Activated naive CD8-positive, alpha-beta T cell treated with anti-CD3 and anti-CD28 coated beads for 36 hours (primary cell): Measurements from ENCODE around the gene SERAC1. TPM values are rescaled to one million over a fixed set of nuclear protein-coding genes. Genes with fewer than 3 reads are reported as not detected.

Source experiments
- DNase-seq: peaks from one replicate; pipeline ENCODE4 v3.0.0; 2021
- H3K27ac Mint-ChIP-seq: one replicate; pipeline ENCODE4 v1.8.0; 2022; ENCODE audit warnings: mild to moderate bottlenecking, moderate library complexity, mixed read lengths
- H3K27me3 Mint-ChIP-seq: one replicate; pipeline ENCODE4 v1.8.0; 2022; ENCODE audit warnings: mild to moderate bottlenecking, mixed read lengths
- H3K36me3 Mint-ChIP-seq: one replicate; pipeline ENCODE4 v1.8.0; 2021; ENCODE audit warnings: mild to moderate bottlenecking, mixed read lengths
- H3K4me1 Mint-ChIP-seq: one replicate; pipeline ENCODE4 v1.8.0; 2021; ENCODE audit warnings: mixed read lengths
- H3K4me3 Mint-ChIP-seq: one replicate; pipeline ENCODE4 v1.8.0; 2022; ENCODE audit warnings: mild to moderate bottlenecking, moderate library complexity, mixed read lengths
- H3K9me3 Mint-ChIP-seq: one replicate; pipeline ENCODE4 v1.8.0; 2022; ENCODE audit warnings: mixed read lengths
- total RNA-seq, 2 experiments: library from RNA; stranded (reverse); gene quantifications; one replicate each; pipeline ENCODE4 v1.2.3, GENCODE V29; 2021

SERAC1 gene
- total RNA-seq, 2 experiments from 2014 or later = 2.8 to 4.1 TPM

GRCh38 chr6:158068156-158068892 lies 99.7 kb downstream of the SERAC1 start:
- Mint-ChIP-seq H3K9me3 (no peaks in the 10 kb centered on the region), H3K27ac (no peak overlapping the region), H3K36me3 (peaks cover 13% of the 10 kb centered on the region), H3K27me3 (no peaks in the 10 kb centered on the region), H3K4me1 (peaks cover 26% of the 10 kb centered on the region), H3K4me3 (no peak overlapping the region)
- no peak for DNase-seq

- Mint-ChIP-seq H3K27ac (no peak overlapping the region), H3K4me3 (no peak overlapping the region), H3K36me3 (peaks cover 13% of the 10 kb centered on the region), H3K27me3 (no peaks in the 10 kb centered on the region), H3K9me3 (no peaks in the 10 kb centered on the region), H3K4me1 (peaks cover 25% of the 10 kb centered on the region)
- DNase-seq = no peak
Observed at GRCh38 chr6:158067436-158068015, 100.5 kb downstream of the SERAC1 start.

- Mint-ChIP-seq H3K4me1 (peaks cover 19% of the 10 kb centered on the region), H3K27me3 (no peaks in the 10 kb centered on the region), H3K27ac (no peak overlapping the region), H3K4me3 (no peak overlapping the region), H3K9me3 (no peaks in the 10 kb centered on the region), H3K36me3 (peaks cover 12% of the 10 kb centered on the region)
- DNase-seq = no peak
Observed at GRCh38 chr6:158066136-158066781, 101.8 kb downstream of the SERAC1 start.

- Mint-ChIP-seq H3K4me3 (no peak overlapping the region), H3K36me3 (peaks cover 12% of the 10 kb centered on the region), H3K27me3 (no peaks in the 10 kb centered on the region), H3K4me1 (peaks cover 18% of the 10 kb centered on the region), H3K27ac (no peak overlapping the region), H3K9me3 (no peaks in the 10 kb centered on the region)
- no peak for DNase-seq
Observed at GRCh38 chr6:158064725-158065251, 103.3 kb downstream of the SERAC1 start.

GRCh38 chr6:158063736-158064135 lies 104.3 kb downstream of the SERAC1 start:
- H3K27me3 Mint-ChIP-seq = no peaks in the 10 kb centered on the region
- H3K27ac Mint-ChIP-seq = no peak overlapping the region
- H3K36me3 Mint-ChIP-seq = peaks cover 11% of the 10 kb centered on the region
- no peaks in the 10 kb centered on the region for H3K9me3 Mint-ChIP-seq
- DNase-seq = no peak
- peaks cover 8% of the 10 kb centered on the region for H3K4me1 Mint-ChIP-seq
- no peak overlapping the region for H3K4me3 Mint-ChIP-seq

- H3K27me3 Mint-ChIP-seq = no peaks in the 10 kb centered on the region
- peaks cover 12% of the 10 kb centered on the region for H3K36me3 Mint-ChIP-seq
- H3K9me3 Mint-ChIP-seq = no peaks in the 10 kb centered on the region
- H3K27ac Mint-ChIP-seq = no peak overlapping the region
- no peak for DNase-seq
- no peak overlapping the region for H3K4me3 Mint-ChIP-seq
- peaks cover 18% of the 10 kb centered on the region for H3K4me1 Mint-ChIP-seq
Observed at GRCh38 chr6:158061709-158062461, 106.2 kb downstream of the SERAC1 start.

GRCh38 chr6:158061361-158061708 lies 106.7 kb downstream of the SERAC1 start:
- no peak overlapping the region for H3K27ac Mint-ChIP-seq
- DNase-seq = no peak
- peaks cover 18% of the 10 kb centered on the region for H3K4me1 Mint-ChIP-seq
- H3K27me3 Mint-ChIP-seq = no peaks in the 10 kb centered on the region
- H3K4me3 Mint-ChIP-seq = no peak overlapping the region
- peaks cover 14% of the 10 kb centered on the region for H3K36me3 Mint-ChIP-seq
- no peaks in the 10 kb centered on the region for H3K9me3 Mint-ChIP-seq

GRCh38 chr6:158060455-158061360 lies 107.4 kb downstream of the SERAC1 start:
- no peak for DNase-seq
- Mint-ChIP-seq H3K9me3 (no peaks in the 10 kb centered on the region), H3K27ac (no peak overlapping the region), H3K27me3 (no peaks in the 10 kb centered on the region), H3K4me1 (peaks cover 19% of the 10 kb centered on the region), H3K36me3 (peaks cover 16% of the 10 kb centered on the region), H3K4me3 (no peak overlapping the region)

Other genes starting within 250 kb of the SERAC1 start
- gene SYNJ2, start 186.4 kb downstream of the SERAC1 start, total RNA-seq = 10 to 100 TPM; 28.1 to 29.4 TPM
- 10 to 100 TPM; 24.5 to 26.6 TPM for gene GTF2H5, start 88 bp upstream of the SERAC1 start, total RNA-seq
- gene TULP4, start 144.2 kb upstream of the SERAC1 start, total RNA-seq = 10 to 100 TPM; 17.0 TPM